Measurements from ENCODE around the gene MON2. TPM values are rescaled to one million over a fixed set of nuclear protein-coding genes. Genes with fewer than 3 reads are reported as not detected.

The MON2 gene
- total RNA-seq, 1 donor, result 59.2 TPM

DNA sequence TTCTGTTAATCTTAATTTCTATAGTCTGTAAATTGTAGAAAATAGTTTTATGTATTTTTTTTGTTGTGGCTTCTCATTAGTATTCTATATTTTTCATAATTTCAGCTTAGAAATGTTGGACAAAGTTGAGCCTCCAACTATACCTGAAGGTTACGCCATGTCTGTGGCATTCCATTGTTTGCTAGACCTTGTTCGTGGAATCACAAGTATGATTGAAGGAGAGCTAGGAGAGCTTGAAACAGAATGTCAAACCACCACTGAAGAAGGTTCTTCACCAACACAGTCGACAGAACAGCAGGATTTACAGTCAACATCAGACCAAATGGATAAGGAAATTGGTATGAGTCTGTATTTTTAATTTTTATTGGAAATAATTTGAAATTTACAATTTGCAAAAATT, 65.7 kb downstream of the MON2 start:
- no peak for DNase-seq (ENCODE audit: low read depth)
- TF ChIP-seq, protein P1, sequence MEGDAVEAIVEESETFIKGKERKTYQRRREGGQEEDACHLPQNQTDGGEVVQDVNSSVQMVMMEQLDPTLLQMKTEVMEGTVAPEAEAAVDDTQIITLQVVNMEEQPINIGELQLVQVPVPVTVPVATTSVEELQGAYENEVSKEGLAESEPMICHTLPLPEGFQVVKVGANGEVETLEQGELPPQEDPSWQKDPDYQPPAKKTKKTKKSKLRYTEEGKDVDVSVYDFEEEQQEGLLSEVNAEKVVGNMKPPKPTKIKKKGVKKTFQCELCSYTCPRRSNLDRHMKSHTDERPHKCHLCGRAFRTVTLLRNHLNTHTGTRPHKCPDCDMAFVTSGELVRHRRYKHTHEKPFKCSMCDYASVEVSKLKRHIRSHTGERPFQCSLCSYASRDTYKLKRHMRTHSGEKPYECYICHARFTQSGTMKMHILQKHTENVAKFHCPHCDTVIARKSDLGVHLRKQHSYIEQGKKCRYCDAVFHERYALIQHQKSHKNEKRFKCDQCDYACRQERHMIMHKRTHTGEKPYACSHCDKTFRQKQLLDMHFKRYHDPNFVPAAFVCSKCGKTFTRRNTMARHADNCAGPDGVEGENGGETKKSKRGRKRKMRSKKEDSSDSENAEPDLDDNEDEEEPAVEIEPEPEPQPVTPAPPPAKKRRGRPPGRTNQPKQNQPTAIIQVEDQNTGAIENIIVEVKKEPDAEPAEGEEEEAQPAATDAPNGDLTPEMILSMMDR (IDR thresholded peaks at IDR 0.05; ENCODE audit: insufficient read depth, low read depth, low read length), result no peak
- no peak overlapping the region for H3K4me3 ChIP-seq (ENCODE audit: low read depth, low read length)

DNA sequence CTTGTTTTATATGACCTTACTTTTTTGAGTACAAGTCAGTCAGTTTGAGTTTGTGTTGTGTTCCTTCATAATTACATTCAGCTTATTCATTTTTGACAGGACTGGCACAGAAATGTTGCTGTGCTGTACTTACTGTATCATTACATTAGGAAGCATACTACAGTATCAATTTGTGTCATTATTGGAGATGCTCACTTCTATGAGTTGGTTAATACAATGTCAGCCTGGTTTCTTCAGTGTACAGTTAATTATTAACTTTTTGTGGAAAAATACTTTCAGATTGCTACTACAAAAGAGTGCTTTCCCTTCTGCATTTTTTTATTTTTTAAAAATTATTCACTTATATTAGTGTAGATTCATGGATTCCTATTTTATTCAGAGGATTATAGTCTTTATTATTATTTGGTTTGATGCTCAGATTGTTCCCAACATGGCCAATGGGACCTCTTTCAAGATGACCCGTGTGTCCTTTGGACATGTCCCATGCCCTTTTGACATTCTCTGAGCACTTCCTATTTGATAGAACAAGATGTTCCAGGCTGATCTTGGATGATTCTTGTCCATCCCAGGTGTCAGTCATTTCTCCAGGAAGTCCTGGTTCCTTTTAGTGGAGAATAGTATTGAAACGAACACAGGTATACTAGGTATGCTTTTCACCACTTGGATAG, 66.6 kb downstream of the MON2 start:
- DNase-seq (ENCODE audit: low read depth), result no peak
- no peak overlapping the region for H3K4me3 ChIP-seq (ENCODE audit: low read depth, low read length)
- TF ChIP-seq, protein P1 (IDR thresholded peaks at IDR 0.05; ENCODE audit: insufficient read depth, low read depth, low read length), result no peak

DNA sequence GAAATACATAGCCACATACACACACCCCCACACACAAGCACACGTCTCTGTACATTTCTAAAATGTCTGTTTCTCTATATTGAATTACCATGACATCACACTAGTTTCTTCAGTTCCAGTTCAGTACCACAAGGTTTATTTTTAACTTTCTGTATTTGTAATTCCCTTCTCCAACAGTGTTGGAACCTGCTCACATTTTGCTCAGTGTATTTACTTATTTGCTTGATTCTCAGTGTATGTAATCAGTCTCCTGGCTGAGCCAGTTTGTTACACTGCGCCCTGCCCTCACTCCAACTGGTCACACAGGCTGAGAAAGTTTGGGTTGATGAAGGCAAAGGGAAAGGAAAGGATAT, 67.1 kb downstream of the MON2 start:
- H3K4me3 ChIP-seq (ENCODE audit: low read depth, low read length), result no peak overlapping the region
- TF ChIP-seq, protein P1 (IDR thresholded peaks at IDR 0.05; ENCODE audit: insufficient read depth, low read depth, low read length), result no peak
- DNase-seq (ENCODE audit: low read depth), result no peak

DNA sequence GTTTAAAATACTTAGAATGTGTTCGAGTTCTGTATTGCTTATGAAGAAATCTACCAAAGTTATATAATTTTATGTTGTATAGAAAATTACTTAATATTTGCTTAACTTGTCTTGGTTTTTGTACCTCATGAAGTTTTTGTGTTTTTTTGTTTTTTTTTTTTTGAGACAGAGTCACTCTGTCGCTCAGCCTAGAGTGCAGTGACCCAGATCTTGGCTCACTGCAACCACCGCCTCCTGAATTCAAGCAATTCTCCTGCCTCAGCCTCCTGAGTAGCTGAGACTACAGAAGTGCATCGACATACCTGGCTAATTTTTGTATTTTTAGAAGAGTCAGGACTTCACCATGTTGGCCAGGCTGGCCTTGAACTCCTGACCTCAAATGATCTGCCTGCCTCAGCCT, 69.9 kb downstream of the MON2 start:
- no peak for DNase-seq (ENCODE audit: low read depth)
- TF ChIP-seq, protein P1 (IDR thresholded peaks at IDR 0.05; ENCODE audit: insufficient read depth, low read depth, low read length), result no peak
- no peak overlapping the region for H3K4me3 ChIP-seq (ENCODE audit: low read depth, low read length)

DNA sequence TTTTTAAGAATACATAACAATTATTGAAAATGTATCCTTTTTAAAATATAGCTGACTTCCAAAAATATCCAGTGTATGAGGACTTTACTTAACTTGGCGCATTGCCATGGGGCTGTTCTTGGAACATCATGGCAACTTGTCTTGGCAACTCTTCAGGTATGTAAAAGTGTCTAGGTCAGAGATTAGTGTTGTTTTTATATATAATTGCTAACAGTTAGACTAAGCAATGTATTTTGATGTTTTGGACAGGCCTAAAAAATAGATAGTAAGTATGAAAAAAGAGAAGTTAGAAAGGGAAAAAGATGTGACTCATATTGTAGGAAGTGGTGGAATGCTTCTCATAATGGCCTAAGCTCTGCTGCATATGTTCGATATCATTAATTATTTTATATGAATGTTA, 70.9 kb downstream of the MON2 start:
- peak; percentile 74 for DNase-seq (ENCODE audit: low read depth)
- TF ChIP-seq, protein P1 (IDR thresholded peaks at IDR 0.05; ENCODE audit: insufficient read depth, low read depth, low read length), result no peak
- no peak overlapping the region for H3K4me3 ChIP-seq (ENCODE audit: low read depth, low read length)

DNA sequence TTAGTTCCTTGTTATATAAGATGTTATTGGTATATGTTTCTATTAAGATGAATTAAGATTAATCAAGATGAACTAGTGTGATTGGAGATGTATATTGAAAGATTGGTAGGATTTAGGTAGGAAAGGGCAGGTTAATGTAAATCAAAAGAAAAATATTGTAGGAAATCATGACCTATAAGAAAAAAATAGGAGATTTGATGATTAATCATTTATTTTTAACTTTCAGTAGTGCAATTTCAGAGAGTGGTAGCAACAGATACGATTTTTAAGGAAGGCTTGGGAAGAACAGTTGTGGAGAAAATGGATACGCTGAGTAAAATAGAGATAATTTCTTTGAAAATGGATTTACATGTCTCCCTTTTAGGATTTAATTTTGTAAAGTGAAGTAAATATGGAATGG, 73.7 kb downstream of the MON2 start:
- no peak for DNase-seq (ENCODE audit: low read depth)
- TF ChIP-seq, protein P1 (IDR thresholded peaks at IDR 0.05; ENCODE audit: insufficient read depth, low read depth, low read length), result no peak
- no peak overlapping the region for H3K4me3 ChIP-seq (ENCODE audit: low read depth, low read length)

DNA sequence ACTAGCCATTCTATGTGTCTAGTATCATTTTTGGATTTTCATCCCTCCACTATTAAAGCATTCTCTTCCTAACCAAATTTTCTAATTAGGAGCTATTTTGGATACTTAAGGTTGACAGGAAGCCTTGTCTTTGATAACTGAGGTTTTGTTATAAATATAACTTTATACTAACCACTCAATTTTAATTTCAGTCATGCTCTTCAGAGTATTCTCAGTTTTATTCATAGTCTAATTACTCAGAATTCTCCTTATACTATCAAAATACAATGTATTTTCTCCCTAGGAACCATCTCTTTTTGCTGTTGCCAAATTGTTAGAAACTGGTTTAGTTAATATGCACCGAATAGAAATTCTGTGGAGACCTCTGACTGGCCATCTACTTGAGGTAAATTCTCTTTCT, 76.2 kb downstream of the MON2 start:
- TF ChIP-seq, protein P1 (IDR thresholded peaks at IDR 0.05; ENCODE audit: insufficient read depth, low read depth, low read length), result no peak
- no peak for DNase-seq (ENCODE audit: low read depth)

More for the DNA sequence above, 76.2 kb downstream of the MON2 start:
- no peak overlapping the region for H3K4me3 ChIP-seq (ENCODE audit: low read depth, low read length)

Data from fibroblast of villous mesenchyme (primary cell).